HG03045 (cell line): ENCODE measurements around the gene ALDH2.
"Not testable (repeated sequence)": the region's sequence is repeated elsewhere in the genome, so short reads cannot be mapped to it uniquely, and the experiment has no call there.

ENCODE experiments used
- ATAC-seq: cut with Tn5 transposase; IDR thresholded peaks from one replicate; pipeline ENCODE4 v1.9.1; 2021; ENCODE audit warnings: mild to moderate bottlenecking, moderate library complexity; ENCODE audit not compliant: unreplicated experiment

Gene ALDH2

DNA sequence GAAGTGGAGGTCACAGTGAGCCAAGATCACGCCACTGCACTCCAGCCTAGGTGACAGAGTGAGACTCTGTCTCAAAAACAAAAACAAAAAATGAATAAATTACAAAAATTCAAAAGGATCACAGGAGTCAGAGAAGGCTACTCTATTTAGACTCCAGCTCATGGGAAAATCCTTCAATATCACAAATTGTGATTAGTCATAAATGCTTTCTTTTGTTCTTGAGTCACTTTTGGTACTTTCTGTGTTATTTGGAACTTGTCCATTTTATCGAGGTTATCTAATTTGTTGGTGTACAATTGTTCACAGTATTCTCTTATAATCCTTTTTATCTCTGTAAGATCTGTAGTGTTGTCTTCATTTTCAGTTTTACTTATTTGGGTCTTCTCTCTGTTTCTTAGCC, 18.9 kb downstream of the ALDH2 start:
- ATAC-seq, result no peak

DNA sequence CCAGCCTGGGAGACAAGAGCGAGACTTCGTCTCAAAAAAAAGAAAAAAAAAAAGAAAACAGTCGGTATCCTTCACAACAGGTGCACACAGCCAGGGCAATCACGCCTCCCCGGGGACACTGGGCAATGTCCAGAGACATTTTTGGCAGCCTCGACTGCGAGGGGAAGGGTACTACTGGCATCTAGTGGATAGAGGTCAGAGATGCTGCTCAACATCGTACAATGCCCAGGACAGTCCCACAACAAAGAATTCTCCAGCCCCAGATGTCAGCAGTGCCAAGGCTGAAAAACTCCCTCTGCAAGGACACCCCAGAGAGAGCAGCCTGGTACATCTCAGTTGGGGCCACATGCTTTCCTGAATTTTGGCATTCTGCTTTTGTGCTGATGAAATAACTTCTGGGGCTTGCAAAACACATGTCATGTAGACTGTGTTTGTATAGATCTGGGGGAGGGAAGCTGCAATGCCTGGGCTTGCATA, 21.5 kb downstream of the ALDH2 start:
- no peak for ATAC-seq

DNA sequence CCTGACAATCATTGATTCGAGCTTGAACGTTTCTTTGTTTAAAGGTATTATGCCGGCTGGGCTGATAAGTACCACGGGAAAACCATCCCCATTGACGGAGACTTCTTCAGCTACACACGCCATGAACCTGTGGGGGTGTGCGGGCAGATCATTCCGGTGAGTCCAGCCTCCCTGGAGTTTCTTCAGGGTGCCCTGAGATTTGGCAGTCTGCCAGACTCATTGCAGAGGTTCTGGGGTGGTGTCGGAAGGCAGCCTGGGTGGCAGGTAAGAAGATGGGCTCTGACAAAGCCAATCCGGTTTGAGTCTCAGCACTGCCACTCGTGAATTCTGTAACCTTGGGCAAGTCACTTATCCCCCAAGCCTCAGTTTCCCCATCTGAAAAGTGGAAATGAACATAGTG, 23.0 kb downstream of the ALDH2 start:
- ATAC-seq, result no peak

DNA sequence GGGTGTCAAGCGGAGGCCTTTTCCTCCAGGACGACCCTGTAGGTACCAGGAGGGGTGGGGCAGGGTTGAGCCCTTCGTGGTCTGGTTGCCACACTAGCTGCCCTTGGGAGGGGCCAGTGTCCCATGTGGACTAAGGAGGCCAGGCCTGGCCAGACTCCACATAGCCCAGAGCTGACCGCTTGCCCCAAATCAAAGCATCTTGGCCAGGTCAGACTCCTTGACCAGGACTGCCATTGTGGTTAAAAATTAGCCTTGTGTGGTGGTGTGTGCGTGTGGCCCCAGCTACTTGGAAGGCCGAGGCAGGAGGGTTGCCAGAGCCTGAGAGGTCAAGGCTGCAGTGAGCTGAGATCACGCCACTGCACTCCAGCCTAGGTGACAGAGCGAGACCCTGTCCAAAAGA, 24.8 kb downstream of the ALDH2 start:
- ATAC-seq, result no peak

DNA sequence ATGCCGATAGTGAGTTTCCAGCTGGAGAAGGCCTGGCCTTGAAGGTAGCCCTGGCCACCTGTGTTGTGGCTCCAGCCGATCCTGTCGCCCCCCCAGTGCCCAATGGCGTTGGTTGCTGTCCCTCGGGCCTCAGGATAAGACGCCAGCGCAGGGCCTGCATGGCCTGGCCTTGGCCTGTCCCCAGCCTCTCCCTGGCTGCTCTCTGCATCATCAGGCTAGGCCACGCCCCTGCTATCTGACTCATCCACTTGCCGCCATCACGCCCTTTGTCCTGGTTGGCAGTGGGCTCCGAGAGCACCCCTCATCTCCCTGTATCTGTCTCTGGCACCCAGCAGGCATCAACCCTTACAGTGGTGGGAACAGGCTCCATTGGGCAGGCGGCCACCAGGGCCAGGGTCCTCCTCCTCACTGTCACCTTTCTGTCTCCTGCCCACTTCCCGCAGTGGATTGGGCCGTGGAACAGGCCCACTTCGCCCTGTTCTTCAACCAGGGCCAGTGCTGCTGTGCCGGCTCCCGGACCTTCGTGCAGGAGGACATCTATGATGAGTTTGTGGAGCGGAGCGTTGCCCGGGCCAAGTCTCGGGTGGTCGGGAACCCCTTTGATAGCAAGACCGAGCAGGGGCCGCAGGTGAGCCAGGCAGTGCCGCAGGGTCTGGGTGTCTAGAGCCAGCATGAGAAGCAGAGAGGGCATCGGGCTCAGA, 25.6 kb downstream of the ALDH2 start:
- no peak for ATAC-seq

DNA sequence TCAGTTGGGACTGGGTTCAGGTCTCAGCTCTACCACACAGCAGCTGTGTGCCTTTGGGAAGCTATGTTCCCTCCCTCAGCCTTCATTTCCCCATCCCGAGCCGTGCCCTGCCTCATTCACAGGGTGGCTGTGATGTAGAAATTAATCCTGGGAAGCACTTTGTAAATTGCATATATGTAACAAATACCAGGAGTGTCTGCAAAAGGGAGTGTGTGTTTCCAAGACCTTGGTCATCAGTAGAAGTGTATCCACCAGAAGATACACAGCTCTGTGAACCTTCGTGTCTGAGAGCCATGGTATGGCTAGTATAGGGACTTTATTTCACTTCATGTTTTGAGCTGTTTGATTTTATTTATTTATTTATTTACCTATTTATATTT, 26.1 kb downstream of the ALDH2 start:
- ATAC-seq, result no peak

DNA sequence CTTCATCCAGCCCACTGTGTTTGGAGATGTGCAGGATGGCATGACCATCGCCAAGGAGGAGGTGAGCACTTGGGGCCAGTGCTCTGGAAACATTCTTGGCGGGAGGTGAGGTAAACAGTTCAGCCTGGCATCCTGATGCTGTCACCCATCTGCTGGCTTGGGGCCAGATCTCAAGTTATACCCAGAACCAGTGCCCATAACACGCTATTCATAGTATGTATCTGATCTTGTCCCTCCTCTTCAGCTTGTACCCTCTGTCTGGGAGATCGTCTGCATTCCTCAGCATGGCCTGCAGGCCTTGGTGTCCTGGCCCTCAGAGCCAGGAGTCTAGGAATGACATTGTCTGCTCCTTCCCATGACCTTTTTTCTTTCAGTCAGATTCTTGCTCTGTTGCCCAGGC, 31.4 kb downstream of the ALDH2 start:
- ATAC-seq, result no peak

DNA sequence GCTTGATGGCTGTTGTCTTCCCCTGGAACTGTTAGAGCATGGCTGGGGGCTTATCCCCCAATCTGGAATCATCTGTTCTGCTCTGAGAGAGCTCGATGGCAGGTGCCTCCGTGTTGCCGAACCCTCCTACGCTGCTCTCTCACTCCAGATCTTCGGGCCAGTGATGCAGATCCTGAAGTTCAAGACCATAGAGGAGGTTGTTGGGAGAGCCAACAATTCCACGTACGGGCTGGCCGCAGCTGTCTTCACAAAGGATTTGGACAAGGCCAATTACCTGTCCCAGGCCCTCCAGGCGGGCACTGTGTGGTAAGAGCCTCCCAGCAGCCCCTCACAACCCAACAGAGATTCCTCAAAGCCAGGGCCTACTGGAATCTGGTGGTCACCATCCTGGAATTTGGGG, 33.0 kb downstream of the ALDH2 start:
- ATAC-seq, result no peak

DNA sequence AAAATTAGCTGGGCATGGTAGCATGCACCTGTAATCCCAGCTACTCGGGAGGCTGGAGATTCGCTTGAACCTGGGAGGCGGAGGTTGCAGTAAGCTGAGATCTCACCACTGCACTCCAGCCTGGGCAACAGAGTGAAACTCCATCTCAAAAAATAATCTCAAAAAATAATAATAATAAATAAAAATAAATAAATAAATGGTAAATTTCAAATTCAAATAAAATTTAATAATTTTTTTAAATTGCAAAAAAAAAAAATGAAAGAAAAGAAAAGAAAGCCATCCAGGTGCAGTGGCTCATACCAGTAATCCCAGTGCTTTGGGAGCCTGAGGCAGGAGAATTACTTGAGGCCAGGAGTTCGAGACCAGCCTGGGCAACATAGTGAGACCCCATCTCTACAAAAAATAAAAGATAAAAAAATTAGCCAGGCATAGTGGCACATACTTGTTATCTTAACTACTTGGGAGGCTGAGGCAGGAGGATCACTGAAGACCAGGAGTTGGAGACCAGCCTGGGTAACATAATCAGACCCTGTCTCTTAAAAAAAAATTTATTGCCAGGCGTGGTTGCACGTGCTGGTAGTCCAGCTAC, 36.4 kb downstream of the ALDH2 start:
- ATAC-seq, result no peak

DNA sequence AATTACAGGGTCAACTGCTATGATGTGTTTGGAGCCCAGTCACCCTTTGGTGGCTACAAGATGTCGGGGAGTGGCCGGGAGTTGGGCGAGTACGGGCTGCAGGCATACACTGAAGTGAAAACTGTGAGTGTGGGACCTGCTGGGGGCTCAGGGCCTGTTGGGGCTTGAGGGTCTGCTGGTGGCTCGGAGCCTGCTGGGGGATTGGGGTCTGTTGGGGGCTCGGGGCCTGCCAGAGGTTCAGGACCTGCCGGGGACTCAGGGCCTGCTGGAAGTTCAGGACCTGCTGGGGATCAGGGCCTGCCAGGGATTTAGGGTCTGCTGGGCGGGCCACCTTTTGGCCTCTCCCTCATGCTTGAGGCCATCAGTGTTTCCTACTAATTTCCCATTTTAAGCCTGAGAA, 37.1 kb downstream of the ALDH2 start:
- ATAC-seq, result no peak

DNA sequence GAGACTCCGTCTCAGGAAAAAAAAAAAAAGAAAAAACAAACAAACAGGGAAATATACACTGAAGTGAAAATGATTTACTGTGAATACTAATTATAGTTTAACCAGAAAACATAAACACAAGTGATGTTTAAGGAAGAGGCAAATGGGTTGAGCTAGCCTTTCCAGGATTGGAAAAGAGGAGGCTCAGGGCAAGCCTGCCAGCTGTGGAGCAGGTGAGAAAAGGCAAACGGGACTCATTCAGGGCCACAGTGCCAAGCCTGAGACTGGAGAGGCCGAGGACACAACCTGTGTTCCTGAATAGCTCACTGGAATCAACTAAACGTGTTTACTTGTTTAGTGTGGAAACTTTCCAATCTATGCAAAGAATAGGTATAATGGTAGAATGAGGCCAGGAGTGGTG, 39.6 kb downstream of the ALDH2 start:
- ATAC-seq, result no peak

DNA sequence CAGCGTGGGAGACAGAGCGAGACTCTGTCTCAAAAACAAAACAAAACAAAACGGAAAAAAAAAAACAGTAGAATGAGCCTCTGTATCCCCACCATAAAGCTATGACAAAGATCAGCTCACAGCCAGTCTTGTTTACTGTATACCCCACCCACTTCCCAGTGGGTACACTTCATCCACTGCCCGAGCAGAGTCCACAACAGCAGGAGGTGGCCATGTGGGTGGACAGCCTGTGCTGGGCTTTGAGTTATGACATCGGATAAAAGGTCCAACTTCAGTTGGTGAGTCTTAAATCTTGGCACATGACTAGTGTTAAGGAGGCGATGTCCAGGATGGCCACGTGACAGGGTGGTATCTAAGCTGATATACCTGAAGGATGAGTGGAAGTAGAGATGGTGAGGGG, 40.5 kb downstream of the ALDH2 start:
- no peak for ATAC-seq

DNA sequence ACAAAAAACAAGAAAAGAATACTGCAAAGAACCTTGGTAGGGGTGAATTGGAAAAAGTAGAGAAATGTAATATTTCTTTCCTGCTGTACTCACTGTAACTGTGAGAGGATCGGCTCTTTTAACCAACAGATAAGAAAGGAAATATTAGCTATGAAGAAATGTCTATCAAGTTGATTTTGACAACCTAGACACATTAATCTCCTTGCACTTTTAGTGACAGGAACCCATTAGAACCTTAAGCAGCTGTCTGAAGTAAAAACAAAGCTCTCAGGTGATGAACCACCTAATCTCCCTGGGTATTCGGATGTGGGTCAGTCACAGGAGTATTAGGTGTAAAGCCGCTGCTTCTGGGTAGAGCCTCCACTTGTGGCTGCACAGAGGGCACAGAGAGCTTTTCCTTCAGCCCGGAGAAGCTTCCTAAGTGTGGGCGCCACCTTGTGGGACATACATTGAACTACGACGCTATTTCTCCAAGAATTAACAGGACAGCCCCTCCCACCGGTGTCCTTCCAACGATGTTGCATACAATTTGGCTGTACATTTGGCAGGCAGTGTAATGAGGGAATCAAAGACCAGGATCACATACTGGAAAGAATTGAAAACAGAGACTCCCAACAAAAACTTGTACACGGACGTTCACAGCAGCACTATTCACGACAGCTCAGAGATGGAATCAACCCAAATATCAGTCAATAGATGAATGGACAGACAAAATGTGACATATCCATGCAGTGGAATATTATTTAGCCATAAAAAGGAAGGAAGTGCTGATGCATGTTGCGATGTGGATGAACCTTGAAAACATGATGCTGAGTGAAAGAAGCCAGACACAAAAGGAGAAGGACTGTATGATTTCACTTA, 46.4 kb downstream of the ALDH2 start:
- no peak for ATAC-seq

DNA sequence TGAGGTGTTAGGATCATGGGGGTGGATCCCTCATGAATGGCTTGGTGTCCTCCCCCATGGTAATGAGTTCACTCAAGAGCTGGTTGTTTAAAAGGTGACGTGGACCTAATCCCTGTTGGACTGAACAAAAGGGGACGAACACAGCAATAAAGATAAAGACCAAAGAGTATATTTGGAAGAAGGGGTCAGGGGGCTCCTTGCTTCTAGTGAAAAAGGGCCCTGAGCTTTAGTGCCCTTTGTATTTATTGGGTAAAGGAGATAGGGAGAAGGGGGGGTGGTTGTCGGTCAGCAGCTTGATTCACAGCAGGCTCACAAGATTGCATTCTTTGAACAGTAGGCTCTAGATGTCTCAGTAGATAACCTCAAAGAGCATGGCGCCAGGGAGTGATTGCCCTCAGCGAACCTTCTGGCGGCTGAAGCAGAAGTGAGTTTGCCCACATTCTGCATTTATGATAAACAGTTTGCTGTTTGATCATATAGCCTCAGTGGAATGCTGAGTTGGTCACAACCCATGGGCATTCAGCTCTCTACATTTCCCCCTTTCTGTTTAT, 49.4 kb downstream of the ALDH2 start:
- ATAC-seq, result no peak

DNA sequence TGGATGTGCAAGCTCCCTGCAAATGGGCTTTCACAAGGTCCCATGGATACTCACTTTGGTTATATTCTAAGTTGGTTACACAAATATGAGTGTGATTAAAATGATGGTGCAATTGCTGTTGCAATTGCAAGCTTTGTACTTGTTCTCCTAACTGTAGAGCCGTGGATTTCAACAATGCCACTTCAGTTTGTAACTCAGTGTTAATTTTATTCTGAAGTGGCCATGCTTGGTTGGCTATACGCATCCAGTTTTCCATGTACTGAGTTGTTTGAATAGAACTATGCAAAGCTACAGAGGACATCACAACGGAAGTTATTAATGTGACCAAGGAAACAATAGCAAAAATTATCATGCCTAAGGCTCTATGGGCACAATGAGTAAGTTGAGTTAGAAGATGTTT, 50.2 kb downstream of the ALDH2 start:
- ATAC-seq, result not testable (repeated sequence)

DNA sequence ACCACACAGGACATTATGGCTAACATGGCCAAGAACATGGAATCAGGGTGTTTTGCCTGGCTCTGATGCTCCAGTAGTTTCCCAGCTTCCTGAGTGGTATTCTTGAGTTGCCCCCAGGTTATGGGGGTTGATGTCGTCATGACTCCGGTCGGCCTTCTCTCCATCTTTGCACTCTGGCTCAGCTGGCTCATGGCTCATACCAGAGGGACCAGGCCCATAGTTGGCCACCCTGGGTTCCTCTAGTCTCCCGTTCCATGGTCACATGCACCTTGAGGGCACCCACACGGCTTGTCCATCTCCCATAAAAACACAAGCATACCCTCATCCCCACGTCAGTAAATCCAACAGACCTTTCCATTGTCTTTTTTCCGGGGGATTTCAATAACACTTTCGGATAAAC, 51.6 kb downstream of the ALDH2 start:
- ATAC-seq, result no peak

DNA sequence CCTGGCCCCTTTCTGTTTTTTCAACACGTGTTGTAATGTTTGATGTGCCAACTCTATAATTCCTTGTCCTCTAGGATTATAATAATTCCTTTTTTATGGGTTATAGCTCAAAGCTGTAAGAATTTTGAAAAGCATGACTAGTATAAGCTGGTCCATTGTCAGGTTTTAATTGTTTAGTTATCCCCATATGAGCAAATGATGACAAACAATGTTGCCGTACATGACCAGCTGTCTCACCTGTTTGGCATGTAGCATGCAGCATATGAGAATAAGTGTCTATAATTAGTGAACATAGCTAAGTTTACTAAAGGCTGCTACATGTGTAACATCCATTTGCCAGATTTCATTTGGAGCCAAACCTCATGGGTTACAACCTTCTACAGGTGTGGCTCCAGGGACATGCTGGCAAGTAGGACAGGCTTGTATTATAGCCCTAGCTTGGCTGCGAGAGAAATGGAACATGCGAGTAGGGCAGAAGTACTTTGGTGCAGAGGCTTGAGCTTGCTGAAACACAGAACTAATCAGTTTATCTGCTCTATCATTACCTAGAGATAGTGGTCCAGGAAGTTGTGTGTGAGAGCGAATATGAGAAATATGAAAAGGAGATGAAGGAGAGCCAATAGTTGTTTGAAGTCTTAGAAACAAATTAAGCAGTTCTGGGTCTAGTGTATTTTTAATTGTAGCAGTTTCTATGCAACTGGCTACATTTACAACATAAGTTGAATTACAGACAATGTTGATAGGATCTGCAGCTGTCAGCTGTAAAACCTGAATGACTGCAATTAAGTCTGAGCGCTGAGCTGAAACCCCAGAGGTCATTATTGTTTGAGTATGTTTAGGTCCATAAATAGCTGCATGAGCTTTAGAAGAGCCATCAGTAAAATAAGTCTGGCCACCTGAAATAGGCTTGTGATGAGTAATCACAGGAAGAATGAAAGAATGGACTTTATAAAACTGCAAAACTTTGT, 52.7 kb downstream of the ALDH2 start:
- ATAC-seq, result no peak

DNA sequence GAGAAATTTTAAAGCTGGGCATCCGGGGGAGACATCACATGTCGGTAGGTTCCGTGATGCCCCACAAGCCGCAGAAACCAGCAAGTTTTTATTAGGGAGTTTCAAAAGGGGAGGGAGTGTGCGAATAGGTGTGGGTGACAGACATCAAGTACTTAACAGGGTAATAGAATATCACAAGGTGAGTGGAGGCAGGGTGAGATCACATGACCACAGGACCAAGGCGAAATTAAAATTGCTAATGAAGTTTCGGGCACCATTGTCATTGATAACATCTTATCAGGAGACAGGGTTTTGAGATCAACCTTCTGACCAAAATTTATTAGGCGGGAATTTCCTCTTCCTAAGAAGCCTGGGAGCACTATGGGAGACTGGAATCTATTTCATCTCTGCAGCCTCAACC, 54.1 kb downstream of the ALDH2 start:
- ATAC-seq, result not testable (repeated sequence)

DNA sequence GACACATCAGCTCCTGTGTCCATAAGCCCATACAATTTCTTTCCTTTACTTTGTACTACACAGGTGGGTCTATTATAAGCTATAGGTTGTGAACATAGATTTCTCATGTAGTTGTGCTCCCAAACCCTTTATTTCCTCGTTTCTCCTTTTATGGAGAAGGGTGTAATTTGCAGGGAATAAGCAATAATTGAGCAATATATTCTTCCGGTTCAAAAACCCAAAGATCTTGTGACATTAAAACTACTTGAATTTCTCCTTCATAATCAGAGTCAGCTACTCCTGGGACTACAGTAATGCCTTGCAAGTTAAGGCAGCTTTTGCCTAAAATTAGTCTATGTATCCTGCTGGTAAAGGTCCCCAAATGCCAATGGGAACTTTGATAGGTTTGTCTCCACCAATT, 56.2 kb downstream of the ALDH2 start:
- no peak for ATAC-seq

DNA sequence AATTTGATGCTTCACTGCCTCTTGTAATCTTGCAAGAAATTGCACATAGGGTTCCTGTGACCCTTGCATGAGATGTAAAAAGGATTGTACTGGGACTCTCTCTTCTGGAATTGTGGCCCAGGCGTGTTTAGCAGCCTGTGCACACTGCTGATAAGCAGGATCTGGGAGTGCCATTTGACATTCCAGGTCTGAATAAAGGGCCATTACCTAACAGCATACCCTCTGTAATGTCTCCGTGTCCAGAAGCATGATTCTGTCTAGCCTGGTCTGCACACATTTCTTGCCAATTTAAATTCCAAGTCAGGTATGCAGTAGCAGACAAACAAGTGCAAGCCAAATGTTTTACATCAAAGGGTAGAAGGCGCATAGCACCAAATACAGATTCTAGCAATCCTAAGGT, 57.2 kb downstream of the ALDH2 start:
- ATAC-seq, result no peak

DNA sequence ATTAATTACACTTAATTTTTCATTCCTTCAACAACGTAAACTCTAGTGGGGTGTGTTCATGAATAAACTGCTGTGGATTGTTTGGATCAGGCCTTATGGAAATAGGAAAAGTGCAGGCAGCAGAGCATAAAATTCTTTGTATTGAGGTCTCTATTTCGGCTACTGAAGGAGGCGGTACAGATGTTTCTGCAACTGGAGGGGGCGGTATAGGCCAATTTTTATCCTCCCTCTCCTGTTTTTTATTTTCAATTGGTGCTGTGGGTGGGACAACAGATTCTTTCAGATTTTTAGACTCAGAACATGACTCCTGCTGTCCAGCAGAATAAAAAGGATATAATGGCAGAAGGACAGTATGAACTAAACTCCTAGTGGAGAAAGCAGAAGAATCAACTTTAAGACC, 57.6 kb downstream of the ALDH2 start:
- not testable (repeated sequence) for ATAC-seq
